Measurements from ENCODE around the gene TMEM255B.

The TMEM255B gene

DNA sequence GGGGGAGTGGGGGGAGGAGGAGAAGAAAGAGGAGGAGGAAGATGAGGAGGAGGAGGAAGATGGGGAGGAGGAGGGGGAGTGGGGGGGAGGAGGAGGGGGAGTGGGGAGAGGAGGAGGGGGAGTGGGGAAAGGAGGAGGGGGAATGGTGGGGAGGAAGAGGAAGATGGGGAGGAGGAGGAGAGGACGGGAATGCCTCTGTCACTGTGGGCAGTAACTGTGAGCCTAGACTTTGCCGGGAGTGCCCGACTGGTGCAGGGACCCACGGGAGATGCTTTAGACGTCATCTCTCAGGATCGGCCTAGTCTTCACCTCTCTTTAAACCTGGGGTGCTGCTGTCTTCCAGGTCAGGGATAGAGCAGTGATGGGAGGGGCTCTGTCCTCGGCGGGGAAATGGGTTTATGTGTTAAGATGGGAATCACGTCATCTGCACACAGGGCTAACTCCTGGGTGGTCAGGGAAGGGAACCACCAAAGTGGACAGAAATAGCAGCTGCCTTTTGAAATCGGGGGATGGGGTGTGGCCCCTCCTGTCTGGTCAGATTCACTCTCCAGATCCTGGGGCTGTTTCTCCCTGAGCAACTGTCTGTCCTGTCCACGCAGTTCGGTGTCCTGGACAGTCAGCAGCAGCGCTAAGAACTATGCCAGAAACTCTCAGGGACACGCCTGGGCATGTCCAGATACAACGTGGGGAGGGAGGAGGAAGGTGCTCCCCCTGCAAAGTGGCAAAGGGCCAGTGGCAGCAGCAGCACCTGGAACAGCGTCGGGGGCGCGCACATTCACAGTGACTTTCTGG, 77.9 kb downstream of the TMEM255B start:
- DNase-seq (ENCODE audit: low read depth), result peak; percentile 96
- TF ChIP-seq, protein P1, sequence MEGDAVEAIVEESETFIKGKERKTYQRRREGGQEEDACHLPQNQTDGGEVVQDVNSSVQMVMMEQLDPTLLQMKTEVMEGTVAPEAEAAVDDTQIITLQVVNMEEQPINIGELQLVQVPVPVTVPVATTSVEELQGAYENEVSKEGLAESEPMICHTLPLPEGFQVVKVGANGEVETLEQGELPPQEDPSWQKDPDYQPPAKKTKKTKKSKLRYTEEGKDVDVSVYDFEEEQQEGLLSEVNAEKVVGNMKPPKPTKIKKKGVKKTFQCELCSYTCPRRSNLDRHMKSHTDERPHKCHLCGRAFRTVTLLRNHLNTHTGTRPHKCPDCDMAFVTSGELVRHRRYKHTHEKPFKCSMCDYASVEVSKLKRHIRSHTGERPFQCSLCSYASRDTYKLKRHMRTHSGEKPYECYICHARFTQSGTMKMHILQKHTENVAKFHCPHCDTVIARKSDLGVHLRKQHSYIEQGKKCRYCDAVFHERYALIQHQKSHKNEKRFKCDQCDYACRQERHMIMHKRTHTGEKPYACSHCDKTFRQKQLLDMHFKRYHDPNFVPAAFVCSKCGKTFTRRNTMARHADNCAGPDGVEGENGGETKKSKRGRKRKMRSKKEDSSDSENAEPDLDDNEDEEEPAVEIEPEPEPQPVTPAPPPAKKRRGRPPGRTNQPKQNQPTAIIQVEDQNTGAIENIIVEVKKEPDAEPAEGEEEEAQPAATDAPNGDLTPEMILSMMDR (conservative IDR thresholded peaks at IDR 0.05; ENCODE audit: low read length), result no peak
- no peak overlapping the region for H3K4me3 ChIP-seq (ENCODE audit: low read length)

DNA sequence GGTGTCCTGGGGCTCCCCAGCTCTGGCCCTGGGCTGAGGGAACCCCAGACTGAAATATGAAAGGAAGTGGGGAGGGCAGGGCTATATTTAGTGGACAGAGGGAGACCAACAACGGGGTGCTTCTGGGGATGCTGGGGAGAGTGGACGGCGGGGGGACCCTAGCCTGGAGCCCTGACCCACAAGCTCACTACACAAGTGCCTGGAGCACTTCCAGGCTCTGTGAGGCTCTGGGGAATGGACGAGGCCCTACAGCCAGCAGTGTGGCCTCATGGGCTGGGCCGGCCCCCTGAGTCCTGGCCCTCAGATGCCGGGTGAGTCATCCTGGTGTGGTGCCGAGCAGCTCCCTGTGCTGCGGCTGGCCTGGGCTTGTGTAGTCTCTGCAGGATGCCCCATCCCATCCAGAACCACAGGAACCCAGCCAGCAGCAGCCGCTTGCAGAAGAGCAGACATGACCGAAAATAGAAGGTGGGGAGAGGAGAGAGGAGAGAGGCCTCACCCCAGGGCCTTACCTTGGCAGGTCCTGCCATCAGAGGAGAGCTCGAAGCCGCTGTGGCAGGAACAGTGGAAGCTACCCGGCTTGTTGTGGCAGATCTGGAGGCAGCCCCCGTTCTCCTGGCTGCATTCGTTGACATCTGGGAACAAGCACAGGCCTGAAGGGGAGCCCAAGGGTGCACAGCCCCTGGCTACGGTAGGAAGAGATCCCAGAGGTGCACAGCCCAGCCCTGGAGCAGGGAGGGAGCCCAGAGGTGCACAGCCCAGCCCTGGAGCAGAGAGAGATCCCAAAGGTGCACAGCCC, 78.7 kb downstream of the TMEM255B start:
- peak; percentile 99 for DNase-seq (ENCODE audit: low read depth)
- TF ChIP-seq, protein P1 (conservative IDR thresholded peaks at IDR 0.05; ENCODE audit: low read length), result no peak
- H3K4me3 ChIP-seq (ENCODE audit: low read length), result peak overlapping the region; percentile 58

DNA sequence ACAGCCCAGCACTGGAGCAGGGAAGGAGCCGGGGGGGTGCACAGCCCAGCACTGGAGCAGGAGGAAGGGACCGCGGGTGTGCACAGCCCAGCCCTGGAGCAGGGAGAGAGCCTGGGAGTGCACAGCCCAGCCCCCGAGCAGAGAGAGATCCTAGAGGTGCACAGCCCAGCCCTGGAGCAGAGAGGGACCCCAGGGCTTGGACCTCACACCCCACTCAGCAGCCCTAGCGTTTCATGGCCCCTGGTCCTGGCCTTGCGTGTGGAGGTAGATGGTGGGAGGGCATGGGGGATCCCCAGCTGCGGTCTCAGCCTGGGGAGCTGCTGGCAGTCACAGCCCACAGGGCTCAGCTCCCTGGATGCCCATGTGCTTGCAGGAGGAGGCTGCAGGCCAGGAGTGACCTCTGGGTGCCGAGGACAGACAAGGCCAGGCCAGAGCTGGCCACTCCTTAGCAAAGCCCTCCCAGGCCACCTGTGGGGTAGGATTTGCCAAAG, 79.7 kb downstream of the TMEM255B start:
- no peak for DNase-seq (ENCODE audit: low read depth)
- TF ChIP-seq, protein P1 (conservative IDR thresholded peaks at IDR 0.05; ENCODE audit: low read length), result no peak
- peak overlapping the region; percentile 58 for H3K4me3 ChIP-seq (ENCODE audit: low read length)

DNA sequence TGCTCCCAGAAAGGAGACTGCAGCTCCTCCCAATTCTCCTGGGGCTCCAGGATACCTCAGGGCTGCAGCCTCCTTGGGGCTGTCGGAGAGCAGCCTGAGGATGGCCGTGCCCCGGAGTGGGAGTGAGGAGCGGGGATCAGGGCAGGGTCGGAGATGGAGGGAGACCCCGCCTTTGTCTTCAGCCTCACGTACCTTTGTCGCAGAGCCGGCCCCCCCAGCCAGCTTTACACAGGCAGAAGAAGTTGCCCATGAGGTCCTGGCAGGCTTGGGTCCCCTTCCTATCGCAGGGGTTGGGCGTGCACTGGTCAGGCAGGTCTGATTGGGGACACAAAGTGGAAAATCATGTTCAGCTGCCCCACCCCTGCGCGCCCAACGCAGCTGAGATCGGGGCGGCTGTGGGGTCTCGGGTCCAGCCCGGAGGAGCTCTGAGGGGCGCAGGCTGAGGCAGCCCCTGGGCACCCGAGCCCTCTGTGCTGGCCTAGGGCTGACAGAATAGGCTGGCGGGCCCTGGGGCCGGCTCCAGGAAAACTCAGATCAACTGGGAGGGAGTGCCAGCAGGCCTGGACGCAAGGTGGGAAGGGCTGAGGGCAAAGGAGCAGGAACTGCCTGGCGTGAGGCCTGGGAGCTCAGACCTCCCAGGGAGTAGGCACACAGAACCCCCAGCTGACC, 80.6 kb downstream of the TMEM255B start:
- DNase-seq (ENCODE audit: low read depth), result no peak
- TF ChIP-seq, protein P1 (conservative IDR thresholded peaks at IDR 0.05; ENCODE audit: low read length), result no peak
- peak overlapping the region; percentile 12; the same call in 1 of the 2 replicates for H3K4me3 ChIP-seq (ENCODE audit: low read length)

DNA sequence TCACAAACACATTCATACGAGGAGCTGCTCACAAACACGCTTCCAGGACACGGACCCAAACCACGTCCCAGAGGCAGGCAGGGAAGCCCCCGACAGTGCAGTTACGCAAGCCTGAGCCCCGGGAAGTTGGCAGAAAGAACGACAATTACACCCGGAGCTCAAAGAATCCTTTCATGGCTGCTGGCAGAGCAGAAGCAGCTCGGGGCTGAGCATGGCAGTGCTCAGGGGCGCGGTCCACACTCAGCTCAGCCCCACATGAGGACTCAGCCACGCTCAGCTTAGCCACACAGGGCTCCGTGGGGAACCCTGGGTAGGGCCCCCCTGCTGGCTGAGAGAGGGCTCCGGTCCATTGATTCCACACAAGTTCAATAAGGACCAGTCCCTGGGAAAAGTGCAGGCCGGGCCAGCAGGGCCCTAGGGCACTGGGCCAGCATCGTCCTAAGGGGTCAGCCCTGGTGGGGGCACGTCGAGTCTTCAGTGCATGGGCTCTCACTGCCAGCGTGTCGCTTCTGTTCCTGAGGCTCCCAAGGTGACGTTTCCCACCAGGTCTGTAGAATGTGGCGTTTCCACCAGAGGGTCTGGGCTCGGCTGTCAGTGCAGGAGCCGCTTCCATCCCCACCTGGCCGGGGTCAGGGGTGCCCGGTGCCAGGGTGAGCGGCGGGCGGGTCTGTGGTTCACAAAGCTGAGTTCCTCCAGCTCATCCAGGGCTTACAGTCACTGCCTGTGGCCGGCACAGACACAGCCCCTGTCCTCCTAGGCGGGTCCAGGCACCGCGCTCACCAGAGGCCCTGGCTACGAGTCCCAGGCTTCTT, 81.7 kb downstream of the TMEM255B start:
- H3K4me3 ChIP-seq (ENCODE audit: low read length), result no peak overlapping the region
- no peak for DNase-seq (ENCODE audit: low read depth)
- TF ChIP-seq, protein P1 (conservative IDR thresholded peaks at IDR 0.05; ENCODE audit: low read length), result no peak

DNA sequence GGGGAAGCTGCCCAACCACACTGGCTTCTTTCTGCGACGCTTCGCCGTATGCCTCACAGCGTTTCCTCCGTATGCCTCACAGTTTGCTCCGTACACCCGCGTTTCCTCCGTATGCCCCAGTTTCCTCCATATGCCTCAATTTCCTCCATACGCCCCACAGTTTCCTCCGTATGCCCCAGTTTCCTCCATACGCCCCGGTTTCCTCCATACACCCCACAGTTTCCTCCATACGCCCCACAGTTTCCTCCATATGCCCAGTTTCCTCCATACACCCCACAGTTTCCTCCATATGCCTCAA, 82.3 kb downstream of the TMEM255B start:
- no peak overlapping the region for H3K4me3 ChIP-seq (ENCODE audit: low read length)
- no peak for DNase-seq (ENCODE audit: low read depth)
- TF ChIP-seq, protein P1 (conservative IDR thresholded peaks at IDR 0.05; ENCODE audit: low read length), result no peak
